ENCODE results near the gene WDR72.

WDR72 gene

DNA sequence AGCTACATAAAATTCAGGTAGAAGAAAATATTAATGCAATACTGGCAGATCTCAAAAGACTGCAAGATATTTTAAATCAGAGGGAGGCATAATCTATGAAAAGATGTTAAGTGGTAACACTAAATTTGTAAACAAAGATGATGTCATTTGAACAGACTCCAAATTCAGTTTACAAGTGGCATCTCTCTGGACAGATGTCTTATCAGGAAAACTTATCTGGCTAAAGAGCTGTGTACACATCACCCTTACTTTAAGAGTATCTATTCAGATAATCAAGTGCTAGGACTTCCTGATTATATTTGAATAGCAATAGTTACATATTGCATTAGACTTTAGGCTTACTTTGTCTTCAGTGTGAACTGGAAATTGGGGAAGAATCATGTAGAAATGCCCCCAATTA lies 231.5 kb downstream of the WDR72 start:
- DNase-seq = no peak

DNA sequence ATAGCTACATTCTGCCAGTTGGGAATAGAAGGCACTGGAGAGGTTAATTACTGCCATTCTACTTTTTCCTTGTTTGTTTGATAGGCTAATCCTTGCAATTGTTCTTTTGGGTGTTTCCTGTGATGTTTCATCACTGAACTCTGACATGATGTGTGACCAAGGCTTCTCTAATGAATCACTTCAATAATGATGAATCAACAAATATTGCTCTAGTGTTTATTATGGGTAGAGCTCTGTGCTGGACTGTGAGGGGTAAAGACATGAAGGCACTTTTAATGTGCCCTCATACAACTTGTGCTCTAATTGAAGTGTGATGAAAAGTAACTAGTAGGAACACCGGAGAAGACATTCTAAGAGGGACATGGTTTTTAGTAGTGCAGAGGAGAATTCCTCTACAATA lies 233.6 kb downstream of the WDR72 start:
- no peak for DNase-seq

DNA sequence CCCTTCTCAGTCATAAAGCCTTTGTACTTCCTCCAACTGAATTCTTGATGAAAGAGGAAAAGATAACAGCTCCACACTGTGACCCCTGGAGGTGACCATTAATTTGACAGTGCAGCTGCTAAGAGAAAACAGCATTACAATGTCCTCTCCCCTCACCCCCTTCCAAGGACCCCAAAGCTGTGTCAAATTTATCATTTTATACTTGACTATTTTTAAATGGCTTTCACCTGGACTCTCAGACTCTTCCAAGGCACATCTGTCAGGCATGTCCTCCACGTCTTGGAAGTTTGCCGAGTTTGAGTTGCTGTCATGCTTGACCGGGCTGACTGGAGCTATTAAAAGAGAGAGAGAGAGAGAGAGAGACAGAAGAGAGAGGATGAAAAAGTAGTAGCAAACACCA lies 236.5 kb downstream of the WDR72 start:
- no peak for DNase-seq

DNA sequence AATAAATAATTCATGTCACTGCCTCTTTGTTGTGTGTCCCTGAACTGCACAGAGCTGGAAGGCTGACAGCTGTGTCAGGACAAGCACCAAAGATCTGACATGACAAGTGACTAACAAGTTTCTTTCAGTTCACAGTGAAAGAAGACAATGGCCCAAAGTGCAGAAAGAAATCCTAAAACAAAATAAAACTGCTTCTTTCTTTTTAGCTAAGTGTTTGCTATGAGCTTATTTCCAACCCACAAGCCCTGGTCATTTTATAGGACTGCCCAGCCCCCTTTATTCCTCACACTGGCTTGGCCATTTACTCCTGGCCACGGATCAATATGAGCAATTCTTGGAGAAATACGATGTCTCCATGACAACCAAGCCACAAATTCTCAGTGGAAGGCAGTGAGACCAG lies 238.5 kb downstream of the WDR72 start:
- no peak for DNase-seq

DNA sequence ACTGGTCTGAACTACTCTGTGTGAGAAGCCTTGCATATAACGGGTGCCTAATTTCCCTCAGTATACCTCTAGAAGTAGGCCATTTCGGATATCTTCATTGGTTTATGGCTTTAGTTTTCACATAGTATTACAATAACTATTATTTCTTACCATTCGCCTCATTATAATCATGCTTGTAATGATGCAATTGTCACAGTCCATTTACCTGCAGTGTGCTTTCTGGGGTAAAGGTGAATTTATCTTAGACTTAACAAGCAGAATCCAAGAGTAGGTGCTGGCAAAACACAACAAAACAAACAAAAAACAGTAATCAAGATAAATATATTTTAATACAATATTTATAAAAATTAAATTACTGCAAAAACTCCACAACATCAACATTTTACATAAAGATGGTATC lies 246.0 kb downstream of the WDR72 start:
- DNase-seq = no peak

DNA sequence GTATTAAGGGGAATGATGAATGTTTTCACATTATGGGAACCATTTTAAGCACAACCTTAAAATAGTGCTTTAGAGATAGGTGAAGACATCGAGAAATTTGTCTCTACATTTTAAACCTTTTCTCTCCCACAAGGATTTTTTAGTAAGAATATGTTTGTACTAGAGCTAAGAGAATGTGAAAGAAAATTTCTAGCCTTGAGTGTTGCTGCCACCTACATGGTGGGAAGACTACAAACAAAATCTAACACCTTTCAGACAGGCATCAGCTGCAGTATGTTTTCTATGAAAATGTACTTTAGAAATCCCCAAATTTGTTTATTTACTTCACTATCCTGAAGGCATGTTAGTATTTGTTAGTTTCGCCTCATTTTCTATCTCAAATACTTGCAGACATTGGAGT lies 247.4 kb downstream of the WDR72 start:
- no peak for DNase-seq

DNA sequence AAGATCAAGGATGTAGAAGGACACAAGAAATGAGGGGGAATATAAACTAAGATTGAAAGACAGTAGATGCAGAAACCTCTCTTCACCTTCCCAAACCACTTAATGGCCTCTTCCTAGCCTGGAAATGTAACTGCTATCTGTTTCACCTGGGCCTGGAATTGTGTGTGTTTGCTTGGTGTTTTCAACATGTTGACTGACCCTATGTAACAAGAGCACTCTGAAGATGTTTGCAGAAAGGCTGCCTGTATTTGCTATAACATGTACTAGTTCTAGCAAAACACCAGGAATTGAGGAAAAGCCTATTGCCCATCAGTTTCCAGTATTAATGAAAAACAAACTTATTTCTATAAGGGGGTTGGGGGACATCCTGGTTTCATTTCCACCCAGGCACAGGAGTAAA lies 248.3 kb downstream of the WDR72 start:
- no peak for DNase-seq

DNA sequence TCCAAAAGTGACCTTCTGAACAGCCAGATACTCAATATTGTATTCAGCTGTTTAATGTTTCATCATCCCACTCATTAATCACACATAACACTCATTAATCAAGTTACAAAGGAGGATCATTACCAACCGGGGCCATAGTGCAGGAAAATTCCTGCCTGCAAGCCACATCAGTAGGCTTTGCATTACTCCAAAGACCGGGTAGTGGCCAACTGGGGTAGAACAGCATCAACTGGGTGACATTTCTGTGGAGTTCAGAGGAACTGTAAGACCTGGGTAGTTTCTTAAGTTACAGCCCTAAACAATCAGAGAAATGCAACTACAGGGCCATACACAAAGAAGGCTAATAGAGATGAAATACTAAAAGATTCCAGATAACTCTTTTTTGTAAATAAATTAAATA lies 253.1 kb downstream of the WDR72 start:
- DNase-seq = no peak

DNA sequence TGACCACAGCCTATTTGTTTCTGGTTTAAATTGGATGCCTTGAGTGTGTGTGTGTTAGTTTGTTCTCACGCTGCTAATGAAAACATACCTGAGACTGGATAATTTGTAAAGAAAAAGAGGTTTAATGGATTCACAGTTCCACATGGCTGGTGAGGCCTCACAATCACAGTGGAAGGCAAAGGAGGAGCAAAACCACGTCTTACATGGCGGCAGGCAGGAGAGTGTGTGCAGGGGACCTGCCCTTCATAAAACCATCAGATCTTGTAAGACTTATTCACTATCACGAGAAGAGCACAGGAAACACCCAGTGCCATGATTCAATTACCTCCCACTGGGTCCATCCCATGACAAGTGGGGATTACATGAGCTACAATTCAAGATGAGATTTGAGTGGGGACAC lies 260.5 kb downstream of the WDR72 start:
- no peak for DNase-seq

DNA sequence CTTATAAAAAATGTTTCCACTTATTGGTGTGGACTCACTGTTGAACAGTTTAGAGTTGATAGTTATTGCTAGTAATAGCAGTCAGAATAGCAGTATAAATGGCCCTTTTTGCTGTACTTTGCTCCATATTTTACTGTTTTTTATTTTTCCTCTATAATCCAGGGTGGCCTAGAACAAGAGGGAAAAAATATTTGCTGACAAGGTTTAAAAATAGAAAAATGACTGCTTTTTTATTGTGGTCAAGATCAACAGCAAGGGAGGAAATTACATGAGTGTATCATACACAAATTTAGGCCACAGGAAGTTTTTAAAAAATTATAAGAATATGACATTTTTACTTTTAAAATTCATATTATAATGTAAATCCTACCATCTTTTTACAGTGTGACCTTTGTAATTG lies 269.1 kb downstream of the WDR72 start:
- no peak for DNase-seq

DNA sequence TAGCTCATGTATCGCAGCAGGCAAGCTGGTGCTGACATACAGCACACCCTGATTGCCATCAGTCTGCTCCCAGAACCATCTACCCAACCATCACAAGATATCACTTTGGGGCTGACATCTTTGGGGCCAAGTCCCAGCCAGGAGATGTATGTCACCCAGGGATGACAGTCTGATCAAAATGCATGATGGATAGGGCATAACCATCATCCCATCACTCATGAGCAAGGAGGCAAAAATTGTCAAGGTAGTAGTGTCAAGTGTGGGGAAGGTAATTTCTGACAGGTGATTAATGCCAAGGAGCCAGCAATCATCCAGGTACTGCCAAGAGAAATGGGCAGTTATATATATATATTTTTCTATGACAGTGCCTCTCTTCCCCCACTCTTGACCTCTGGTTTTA lies 277.4 kb downstream of the WDR72 start:
- no peak for DNase-seq

DNA sequence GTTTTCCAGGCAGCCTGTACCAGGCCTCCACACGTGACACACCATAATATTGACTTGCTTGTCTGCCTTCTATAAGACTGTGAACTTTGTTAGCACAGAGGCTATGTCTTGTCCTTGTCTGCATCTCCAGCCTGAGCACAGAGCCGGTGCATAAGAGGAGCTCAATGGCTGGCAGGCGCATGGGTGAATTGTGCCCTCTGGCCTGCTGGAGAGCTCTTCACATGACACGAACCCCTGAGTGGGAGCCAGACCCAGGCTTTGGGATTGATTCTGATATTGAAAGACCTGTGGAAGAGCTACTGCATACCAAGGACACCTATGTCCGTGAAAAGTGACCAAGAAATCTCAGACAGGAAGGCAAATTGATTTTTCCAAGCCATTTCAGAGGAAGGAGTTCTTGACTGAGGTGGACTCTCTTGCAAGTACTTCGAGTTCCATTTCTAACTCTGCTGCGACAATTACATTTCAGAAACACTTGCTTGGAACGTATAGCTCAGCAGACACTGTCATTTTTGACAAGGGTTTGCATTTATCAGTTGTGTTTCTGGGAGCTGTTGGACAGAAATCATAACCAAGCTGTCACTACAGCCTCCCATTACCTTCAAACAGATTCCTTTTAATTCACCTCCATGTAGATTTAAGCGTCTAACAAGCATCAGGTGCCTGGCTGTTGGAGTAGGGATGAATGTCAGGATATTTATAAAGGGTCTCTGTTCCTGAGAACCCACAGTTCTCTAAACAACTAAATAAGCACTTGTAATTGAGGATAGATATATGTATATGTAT lies 281.3 kb downstream of the WDR72 start:
- DNase-seq = no peak

DNA sequence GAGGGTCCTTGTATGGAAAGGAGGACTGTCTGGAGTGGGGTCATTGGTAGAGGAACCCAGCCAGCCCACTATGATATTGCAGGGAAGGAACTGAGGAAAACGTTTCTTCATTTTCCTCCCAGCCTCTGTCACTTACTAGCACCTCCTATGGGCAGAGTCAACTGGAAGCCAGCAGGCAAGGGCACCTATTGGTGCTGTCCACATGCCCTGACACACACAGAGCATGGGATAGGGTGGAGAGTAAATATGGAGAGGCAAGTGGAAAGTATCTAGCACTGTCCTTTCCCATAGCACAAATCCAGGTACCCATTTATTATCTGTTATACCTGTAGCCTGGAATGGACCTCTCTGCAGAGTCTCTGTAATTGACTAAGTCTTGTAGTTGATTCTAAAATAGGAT lies 285.6 kb downstream of the WDR72 start:
- no peak for DNase-seq

DNA sequence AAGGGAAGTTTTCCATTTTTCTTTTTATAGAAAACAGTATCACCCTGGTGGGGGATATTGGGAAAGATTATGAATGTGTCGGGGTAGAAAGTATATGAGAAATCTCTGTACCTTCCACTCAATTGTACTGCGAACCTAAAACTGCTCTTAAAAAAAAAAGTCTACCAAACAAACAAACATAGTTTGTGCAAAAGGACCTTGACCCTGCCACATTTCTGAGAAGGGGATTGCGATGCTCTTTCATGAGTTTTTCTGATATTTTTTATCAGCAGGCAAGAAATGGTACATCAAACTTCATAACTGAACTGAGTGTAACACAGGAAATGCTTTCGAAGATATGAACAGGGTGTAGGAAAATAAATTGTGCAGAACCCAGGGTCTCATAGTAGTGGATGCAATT lies 286.0 kb downstream of the WDR72 start:
- DNase-seq = no peak

DNA sequence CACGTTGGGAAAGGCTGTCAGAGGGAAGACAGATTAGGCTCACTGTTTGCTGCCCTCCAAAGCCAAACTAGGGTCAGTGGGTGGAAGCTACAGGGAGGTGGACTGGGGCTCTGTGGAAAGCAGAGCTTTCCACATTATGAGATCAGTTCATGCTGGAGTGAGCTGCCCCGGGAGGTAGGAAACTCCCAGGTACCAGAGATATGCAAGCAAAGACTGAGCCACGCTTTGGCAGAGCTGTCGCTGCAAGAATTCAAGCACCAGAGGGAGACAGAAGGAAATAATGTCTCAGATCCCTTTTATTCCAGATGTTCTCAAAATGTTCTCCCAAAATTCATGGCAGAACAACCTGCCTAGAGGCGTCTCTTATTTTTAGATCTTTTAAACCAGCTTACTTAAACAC lies 286.6 kb downstream of the WDR72 start:
- no peak for DNase-seq

DNA sequence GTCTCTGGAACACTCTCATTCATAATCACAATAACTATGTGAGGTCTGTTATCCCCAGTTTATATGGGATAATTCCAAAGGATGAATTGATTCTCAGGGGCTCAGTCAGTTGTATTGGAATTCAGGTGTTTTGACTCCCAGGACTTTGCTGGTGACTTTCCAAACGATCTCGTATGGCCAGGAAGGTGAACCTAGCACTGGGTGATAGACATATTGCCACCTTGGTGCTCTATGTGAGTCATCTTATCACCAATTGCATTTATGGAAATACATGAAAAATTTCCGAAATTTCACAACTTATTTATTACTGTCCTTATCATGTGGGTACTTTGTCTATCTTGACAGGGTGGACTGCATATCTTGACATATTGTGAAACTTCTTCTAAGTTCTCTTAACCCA lies 287.3 kb downstream of the WDR72 start:
- DNase-seq = no peak

DNA sequence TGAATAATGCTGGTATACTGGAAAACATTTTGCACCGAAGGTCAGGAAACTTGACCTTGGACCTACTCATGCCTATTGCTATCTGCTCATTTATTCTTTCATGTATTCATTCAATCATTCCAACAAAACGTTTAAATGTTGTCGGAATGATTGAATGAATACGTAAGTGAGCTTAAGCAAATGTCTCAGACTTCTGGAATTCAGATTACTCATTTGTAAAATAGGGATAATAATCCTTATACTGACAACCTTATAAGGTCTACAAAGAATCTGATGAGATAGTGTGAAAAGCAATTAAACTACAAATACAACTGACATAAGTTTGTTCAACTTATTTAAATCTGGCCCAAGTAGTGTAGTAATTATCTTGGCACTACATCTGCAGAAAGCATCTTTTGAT lies 288.7 kb downstream of the WDR72 start:
- no peak for DNase-seq

DNA sequence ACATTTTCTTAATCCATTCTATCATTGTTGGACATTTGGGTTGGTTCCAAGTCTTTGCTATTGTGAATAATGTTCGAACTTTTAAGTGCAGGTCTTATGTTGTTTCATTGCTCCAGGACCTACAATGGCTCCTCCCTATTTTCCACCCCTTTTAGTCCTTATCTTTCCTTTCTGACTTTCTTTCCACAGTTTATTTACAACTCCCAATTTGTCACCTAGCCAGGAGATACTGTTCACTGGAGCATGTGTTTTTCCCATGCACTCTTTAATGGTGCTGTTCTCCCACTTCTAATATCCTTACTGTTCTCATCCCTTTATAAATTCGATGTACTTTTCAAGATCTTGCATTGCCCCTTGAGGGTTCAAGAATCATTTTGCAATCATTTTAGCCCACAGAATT lies 290.0 kb downstream of the WDR72 start:
- no peak for DNase-seq

All from activated CD4-positive, alpha-beta T cell treated with anti-CD3 and anti-CD28 coated beads, Interleukin-2, amount 50 U/mL, for 16 hours (primary cell).